Measurements from ENCODE around the gene ARAP1.

Gene ARAP1

GRCh38 chr11:72652873-72653630, 99.2 kb downstream of the ARAP1 start:
- peak; percentile 81 for DNase-seq

DNA sequence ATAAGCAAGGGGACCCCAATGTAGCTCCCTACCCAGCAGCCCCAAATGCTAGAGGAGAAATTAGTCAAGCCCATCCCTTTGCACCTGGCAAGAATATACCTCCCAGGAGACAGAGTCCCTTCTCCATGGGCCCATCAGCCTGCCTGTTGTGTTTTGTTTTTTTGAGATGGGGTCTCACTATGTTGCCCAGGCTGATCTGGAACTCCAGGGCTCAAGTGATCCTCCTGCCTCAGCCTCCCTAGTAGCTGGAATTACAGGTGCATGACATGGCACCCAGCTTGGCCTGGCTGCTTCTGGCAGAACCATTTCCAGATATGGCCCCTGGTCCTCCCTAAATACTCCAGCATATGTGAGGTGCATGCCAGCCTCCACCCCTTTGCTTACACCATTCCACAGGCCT, 100.1 kb downstream of the ARAP1 start:
- DNase-seq, result no peak

DNA sequence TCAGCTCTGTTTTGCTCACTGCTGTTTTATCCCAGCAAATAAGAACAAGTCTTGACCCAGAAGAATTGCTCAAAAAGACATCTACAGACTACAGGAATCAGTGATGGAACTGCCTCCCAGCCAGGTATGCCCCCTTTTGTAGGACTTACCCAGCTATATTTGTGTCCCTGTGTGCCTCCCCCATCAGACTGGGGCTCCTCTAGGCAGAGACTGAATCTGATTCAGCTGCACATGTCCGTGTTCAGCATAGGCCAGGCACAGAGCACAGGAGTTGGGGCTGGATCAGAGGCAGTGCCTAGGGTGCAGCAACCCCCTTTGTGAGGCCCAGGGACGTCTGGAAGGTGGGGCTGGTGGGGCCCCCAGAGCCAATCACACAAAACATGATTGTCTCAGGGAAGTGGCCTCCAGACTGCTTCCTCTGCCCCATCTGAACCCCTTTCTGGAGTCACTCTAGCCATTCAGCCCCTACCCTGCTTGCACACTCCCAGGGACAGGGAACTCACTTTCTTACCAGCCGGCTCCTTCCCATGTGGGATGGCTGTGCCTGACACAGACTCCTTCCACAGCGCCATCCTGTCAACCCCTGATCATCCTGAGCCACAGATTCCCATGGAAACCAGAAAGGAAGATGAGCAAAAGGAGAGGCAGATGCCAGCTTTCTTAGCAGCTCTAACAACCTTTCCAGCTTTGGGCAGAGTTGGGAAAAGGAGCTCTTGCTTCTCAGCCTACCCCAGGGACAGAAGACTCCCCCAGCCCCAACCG, 102.8 kb downstream of the ARAP1 start:
- DNase-seq, result no peak

GRCh38 chr11:72648384-72649136, 103.6 kb downstream of the ARAP1 start:
- DNase-seq, result peak; percentile 89

GRCh38 chr11:72647882-72648281, 104.3 kb downstream of the ARAP1 start:
- peak; percentile 22 for DNase-seq

- no peak for DNase-seq
These were observed 105.7 kb downstream of the ARAP1 start for GRCh38 chr11:72646472-72646871.

DNA sequence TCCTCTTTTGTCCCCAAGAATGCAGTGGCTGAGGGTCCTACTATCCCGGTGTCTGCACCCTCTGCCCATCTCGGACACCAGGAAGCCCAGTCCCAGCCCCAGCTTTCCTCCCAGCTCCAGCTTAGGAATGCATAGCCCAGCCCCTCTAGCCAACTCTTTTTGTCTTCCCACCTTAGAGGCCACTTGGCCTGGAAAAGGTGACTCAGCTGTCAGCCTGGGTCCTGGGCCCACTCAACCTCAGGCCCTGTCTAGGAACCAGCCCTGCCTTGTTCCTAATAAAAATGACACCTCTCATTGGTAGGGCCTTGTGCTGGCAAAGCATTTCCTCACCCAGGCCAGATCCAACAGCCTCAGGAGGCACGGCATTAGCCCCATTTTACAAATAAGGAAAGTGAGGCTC, 106.2 kb downstream of the ARAP1 start:
- no peak for DNase-seq

DNA sequence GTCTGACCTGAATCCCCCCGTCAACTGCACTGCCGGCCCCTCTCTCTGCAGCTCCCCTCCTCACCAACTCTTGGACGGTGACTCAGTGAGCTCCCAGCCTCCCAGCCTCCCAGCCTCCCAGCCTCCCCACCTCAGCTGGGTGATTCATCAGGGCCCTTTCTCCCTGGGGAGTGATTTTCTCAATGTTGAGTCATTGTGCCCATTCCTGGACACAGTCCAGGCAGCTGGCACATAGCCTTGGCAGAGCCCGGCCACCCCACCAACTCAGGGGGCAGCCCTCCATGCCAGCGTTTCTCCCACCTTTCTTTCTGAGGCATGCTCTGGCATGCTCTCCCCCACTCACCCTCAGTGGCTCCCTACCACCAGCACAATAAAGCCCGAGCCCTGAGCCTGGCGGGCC, 108.7 kb downstream of the ARAP1 start:
- no peak for DNase-seq

- peak; percentile 77 for DNase-seq
These were observed 109.2 kb downstream of the ARAP1 start for GRCh38 chr11:72642884-72643522.

DNA sequence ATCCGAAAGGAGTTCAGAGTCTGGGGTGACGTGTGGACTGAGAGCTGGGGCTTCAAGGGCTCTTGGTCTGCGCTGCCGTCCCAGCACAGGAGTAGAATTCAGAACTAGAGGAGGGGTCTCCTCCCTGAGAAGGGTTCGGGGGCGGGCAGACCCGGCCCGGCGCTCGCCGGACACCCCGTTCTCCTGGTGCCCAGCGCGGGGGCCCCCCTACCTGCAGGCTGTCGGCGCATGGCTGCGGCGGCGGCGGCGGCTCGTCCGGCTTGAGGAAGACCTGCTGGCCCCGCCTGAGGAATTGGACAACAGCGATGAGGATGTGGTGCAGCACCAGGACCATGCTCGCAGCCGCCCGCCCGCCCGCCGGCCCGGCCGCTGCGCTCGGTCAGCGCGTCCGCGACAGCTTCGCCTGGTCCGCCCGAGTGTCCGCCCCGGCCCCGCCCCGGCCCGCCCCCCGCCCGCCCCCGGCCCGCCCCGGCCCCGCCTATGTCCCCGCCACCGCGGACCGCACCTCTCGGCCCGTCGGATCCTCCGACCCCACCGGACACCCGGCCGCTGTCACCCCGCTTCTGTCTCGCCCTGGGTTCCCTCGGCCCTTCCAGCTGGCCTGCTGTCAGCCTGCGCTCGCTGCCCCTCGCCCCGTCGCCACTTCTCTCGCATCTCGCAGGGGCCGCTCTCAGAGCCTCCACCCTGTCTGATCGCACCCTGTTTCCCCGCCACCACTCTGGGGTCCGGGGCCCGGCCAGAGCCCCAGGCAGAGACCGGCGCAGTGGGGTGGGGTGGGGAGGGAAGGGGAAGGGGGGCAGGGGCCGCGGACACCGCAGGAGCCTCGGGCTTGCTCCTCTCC, 109.9 kb downstream of the ARAP1 start:
- DNase-seq, result no peak

GRCh38 chr11:72641522-72642042, 110.6 kb downstream of the ARAP1 start:
- DNase-seq, result no peak

- DNase-seq, result no peak
These were observed 112.5 kb downstream of the ARAP1 start for GRCh38 chr11:72639502-72640375.

DNA sequence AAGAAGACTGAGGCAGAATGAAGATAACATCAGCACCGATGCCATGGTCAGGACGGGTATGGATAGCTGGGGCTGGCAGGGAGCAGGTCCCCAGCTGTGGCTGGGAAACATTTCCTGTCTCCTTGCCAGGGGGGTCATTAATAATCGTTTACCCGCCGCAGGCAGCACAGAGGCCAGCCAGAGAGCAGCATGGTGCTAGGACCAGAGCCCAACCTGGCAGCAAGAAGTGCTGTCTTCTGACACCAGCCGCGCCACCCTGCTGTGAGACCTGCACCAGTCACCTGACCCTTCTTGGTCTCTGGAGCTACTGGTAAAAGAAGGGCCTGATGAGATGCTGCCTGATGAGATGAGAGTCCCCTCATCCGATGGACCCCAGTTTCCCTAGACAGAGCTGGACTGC, 114.3 kb downstream of the ARAP1 start:
- no peak for DNase-seq

DNA sequence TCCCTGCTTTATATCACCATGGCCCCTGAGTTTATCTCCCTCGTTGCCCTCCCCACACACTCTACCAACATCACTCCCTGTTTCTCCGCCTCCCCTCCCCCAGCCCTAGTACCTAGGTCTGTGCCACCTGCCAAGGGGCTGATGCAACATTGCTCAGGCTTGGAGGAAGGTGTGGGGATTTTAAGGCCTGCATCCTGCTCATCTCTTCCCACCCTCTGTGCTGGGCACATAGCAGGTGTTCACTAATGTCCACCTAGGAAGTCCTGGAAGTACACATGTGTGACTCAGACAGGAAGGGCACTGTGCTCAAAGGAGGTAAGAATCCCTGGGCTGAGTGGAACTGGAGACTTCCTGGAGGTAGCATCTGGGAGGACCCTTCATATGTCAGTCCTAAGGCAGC, 115.0 kb downstream of the ARAP1 start:
- DNase-seq, result no peak

GRCh38 chr11:72636376-72636775, 115.8 kb downstream of the ARAP1 start:
- DNase-seq, result no peak

DNA sequence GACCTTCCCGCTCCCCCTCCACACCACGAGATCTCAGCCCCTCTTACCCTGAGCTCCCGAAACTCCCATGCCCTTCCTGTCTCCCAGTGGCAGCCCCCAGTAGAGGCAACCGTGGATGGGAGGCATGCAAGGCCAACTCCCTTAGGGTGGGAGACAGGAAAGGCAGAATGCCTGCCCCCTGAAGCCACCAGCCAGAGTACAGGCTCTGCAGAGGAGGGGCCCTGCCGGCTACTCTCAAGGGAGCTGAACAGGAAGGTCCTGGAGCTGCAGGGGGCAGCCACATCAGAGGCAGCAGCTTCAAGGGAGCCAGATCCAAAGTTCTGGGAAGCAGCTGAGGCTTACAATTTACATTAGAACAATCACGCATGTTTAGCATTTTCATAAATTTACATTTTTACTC, 116.3 kb downstream of the ARAP1 start:
- no peak for DNase-seq

GRCh38 chr11:72635309-72635915, 116.8 kb downstream of the ARAP1 start:
- DNase-seq, result no peak
